GM10248 (cell line): ENCODE results near the gene PODXL.

Experiments used
- CTCF ChIA-PET: fragments of 300-600 bp; sonication (Branson Sonifier 250); formaldehyde crosslinking; extraction: SDS; loops from one replicate; lab custom pipeline; 2021; ENCODE audit warnings: antibody characterized with exemption; lab: Yijun Ruan, JAX
- POLR2A ChIA-PET: fragments of 350-650 bp; sonication (Branson Sonifier 250); formaldehyde crosslinking; extraction: SDS; loops from one replicate; lab custom pipeline; 2020; ENCODE audit warnings: antibody characterized with exemption; lab: Yijun Ruan, JAX
- DNase-seq: peaks from one replicate; pipeline ENCODE4 v3.0.0; 2012; ENCODE audit errors: extremely low spot score
- CTCF ChIP-seq: IDR thresholded peaks from 2 replicates; pipeline ENCODE4 v1.5.1; 2012; ENCODE audit warnings: mild to moderate bottlenecking, low read depth; ENCODE audit errors: extremely low read depth, missing control alignments, control extremely low read depth

The PODXL gene

DNA sequence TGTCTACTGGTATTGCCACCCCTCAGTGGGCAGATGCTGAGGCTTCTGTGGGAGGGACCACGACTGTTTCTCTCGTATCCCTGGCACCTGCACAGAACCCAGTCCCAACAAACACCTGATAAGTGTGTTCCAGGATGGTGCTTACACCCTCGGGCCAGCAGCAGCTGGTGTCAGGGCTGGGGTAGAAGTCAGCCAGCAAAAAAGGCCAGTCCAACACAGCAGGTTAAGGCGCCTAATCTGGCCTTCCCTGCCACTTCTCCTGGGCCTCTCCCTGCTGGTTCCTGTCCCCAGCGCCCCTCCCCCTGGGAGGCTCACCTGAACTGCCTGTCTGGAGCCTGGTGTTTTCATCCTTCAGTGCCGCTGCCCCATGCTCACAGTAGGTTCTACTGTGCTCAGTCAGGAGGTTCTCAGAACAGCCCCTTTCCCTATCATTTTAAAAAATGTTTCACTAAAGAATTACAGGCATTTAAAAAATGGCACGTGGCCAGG, 20.0 kb downstream of the PODXL start:
- ChIA-PET POLR2A (no interaction called here), CTCF (interaction anchor here (0.9 to 1.0 kb wide), 2 partner anchors 9 to 10 kb away, joined by 3 to 4 read pairs; no protein-coding TSS in a partner anchor)
- DNase-seq = no peak
- no peak for TF ChIP-seq CTCF

DNA sequence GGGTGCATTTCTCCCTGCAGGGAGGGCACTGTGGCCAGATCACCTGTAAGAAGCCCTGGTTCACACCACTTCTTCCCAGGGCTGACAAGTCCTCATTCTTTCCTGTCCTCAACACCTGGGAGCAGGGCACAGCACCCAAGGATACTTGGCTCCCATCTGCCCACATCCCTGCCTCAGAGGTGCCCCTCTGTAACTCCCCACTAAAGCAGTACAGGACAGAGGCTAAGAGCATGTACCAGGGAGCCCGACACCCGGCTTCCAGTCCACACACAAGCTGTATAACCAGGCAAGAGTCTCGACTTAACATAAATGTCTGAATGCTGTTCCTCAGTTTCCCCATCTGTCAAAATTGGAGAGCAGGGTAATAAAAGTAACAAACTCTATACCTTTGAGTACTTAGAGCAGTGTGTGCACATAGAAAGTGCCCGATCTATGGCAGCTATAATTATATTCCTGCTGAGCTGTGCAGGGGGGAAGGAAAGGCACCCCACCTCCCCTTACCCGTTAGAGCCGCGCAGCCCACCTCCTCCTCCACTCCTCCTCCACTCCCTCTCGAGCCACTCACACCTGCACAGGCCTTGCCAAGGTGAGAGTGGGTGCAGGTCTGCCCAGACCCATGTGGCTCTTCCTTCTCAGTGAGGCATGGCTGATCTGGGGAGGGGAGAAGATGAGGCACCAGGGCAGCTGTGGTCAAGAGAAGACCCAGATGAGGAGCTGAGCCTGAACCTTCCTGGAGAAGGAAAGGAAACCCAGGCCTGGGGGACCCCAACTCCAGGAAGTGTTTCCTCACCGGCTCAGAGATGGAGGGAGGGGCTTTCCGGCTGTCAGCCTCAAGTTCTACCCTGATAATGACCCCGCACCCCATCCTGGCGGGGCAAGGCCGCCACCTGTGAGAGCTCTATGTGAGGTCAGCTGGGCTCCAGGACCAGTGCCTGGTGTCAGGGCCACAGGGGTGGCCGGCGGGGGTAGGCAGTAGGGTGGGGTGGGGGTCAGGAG, 22.6 kb downstream of the PODXL start:
- ChIA-PET CTCF (interaction anchor here (1.3 to 1.8 kb wide), 3 partner anchors 9 to 13 kb away, joined by 5 to 7 read pairs (median 5); no protein-coding TSS in a partner anchor), POLR2A (no interaction called here)
- no peak for DNase-seq
- TF ChIP-seq CTCF = no peak

DNA sequence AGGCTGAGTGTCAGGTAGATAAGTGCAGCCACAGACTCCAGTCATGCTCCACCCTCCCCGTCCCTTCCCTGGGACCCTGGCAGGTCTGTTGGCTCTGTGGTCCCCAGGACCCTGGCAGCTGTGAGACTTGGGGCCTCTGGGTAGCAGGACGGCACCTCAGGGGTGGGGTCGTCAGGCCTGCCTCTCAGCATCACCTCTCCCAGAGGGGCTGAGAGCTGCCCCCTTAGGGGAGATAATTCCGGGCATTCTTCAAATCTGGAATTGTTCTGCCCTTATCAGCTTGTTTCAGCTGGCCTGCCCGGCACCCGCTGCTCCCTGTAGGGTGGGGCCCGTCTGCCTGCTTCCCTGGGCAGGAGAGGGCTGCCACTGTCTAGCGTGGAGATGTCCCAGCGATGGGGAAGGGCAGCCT, 23.3 kb downstream of the PODXL start:
- ChIA-PET CTCF (interaction anchor here (1.4 kb wide), 1 partner anchor 13 kb away, joined by 5 read pairs; no protein-coding TSS in a partner anchor), POLR2A (no interaction called here)
- no peak for TF ChIP-seq CTCF
- DNase-seq = no peak

DNA sequence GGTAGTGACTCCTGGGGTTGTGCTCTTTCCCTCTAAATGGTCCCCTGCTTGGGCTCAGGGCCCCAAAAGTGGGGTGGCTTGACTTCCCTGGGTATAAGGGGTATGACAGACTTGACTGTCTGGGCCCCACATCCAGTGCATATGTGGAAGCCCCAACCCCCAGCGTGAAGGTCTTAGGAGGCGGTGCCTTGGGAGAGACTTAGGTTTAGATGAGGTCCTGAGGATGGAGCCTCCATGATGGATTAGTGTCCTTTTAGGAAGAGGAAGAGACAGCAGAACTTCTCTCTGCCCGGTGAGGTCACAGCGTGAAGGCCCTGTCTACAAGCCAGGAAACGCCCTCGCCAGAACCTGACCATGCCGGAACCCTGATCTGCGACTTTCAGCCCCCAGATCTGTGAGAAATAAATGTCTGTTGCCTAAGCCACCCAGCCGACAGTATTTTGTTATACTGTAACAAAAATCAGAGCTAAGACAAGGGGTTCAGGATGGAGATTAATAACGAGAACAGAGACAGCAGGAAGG, 23.8 kb downstream of the PODXL start:
- ChIA-PET CTCF (interaction anchor here (1.4 kb wide), 1 partner anchor 14 kb away, joined by 5 read pairs; no protein-coding TSS in a partner anchor), POLR2A (no interaction called here)
- no peak for DNase-seq
- no peak for TF ChIP-seq CTCF

GRCh38 chr7:131530137-131530536, 26.3 kb downstream of the PODXL start:
- no peak for TF ChIP-seq CTCF
- DNase-seq = no peak
- CTCF ChIA-PET = interaction anchor here (2.7 kb wide), 1 partner anchor 17 kb away, joined by 8 read pairs; no protein-coding TSS in a partner anchor
- POLR2A ChIA-PET = interaction anchor here (0.6 kb wide), 1 partner anchor 33 kb away, joined by 5 read pairs; no protein-coding TSS in a partner anchor

GRCh38 chr7:131529617-131530016, 26.8 kb downstream of the PODXL start:
- DNase-seq = no peak
- no peak for TF ChIP-seq CTCF
- ChIA-PET CTCF (interaction anchor here (2.7 kb wide), 1 partner anchor 16 kb away, joined by 8 read pairs; no protein-coding TSS in a partner anchor), POLR2A (no interaction called here)
